ENCODE results near the gene CRIM1.
A peak's percentile ranks its signal among the peaks of the same experiment; 100 is the strongest.
"Not testable (repeated sequence)": the region's sequence is repeated elsewhere in the genome, so short reads cannot be mapped to it uniquely, and the experiment has no call there.

CRIM1 gene

DNA sequence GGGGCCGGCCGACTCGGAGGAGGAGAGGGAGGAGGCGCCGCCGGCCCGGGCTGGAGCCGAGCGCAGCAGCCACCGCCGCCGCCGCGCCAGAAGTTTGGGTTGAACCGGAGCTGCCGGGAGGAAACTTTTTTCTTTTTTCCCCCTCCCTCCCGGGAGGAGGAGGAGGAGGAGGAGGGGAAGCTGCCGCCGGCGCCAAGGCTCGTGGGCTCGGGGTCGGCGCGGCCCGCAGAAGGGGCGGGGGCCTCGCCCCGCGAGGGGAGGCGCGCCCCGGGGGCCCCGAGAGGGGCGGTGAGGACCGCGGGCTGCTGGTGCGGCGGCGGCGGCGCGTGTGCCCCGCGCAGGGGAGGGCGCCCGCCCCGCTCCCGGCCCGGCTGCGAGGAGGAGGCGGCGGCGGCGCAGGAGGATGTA is 316 bp downstream of the CRIM1 start:
- DNase-seq: no peak

DNA sequence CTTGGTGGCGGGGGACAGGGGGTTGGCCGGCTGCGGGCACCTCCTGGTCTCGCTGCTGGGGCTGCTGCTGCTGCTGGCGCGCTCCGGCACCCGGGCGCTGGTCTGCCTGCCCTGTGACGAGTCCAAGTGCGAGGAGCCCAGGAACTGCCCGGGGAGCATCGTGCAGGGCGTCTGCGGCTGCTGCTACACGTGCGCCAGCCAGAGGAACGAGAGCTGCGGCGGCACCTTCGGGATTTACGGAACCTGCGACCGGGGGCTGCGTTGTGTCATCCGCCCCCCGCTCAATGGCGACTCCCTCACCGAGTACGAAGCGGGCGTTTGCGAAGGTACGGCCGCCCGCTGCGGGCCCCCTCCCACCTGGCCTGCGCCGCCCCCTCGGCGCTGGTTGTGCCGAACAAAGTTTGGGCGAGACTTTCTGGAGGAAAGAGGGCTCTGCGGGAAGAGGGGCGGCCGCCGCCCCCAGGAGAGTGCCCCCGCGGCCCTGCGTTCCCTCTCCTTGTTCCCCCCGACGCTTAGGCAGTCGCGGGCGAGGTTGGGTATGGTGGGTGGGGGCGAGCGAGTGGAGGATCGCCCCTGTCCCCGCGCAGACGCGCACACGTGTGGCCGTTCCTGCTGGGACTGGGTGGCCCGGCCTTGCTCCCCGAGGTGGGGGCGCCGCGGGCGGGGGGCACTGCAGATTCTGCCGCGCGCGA is 866 bp downstream of the CRIM1 start:
- no peak for DNase-seq

DNA sequence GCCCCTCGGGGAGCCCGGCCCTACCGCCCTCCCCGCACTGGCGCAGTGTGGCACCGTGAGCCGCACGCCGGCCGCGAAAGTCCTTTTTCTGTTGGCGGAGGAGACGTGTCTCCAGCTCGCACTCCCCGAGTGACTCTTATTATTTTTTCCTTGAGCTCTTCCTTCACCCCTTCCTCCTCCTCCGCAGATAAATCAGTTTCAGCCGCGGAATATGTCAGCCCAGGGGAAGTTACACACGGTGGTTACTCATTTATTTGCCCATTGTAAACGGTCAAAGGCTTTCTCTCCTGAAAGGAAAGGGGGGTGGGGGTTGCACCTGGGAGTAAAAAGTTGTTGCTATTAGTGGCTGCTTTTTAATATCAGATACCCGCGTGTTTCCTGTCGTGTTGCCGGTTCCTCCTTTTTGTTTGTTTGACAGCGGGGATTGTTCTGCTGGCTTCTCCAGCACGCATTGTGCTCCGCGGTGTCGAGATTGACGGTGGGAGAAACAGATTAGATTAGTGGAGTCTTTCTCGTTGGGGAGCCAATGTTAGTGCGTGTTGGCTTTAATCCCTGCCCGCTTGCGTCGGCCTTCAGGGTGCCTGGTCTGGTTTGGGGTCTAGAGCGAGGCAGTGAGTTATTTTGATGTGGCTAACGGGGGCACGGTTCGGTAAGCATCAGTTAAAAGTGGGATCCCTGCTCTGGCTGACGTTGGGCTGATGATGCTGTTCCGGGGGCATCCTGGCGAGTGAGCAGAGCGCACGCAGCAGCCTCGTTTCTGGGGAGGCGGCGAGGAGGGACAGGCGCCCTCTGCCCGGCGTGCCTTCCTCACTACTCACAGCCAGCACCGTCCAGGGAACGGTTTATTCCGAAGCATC is 1.6 kb downstream of the CRIM1 start:
- DNase-seq: no peak

DNA sequence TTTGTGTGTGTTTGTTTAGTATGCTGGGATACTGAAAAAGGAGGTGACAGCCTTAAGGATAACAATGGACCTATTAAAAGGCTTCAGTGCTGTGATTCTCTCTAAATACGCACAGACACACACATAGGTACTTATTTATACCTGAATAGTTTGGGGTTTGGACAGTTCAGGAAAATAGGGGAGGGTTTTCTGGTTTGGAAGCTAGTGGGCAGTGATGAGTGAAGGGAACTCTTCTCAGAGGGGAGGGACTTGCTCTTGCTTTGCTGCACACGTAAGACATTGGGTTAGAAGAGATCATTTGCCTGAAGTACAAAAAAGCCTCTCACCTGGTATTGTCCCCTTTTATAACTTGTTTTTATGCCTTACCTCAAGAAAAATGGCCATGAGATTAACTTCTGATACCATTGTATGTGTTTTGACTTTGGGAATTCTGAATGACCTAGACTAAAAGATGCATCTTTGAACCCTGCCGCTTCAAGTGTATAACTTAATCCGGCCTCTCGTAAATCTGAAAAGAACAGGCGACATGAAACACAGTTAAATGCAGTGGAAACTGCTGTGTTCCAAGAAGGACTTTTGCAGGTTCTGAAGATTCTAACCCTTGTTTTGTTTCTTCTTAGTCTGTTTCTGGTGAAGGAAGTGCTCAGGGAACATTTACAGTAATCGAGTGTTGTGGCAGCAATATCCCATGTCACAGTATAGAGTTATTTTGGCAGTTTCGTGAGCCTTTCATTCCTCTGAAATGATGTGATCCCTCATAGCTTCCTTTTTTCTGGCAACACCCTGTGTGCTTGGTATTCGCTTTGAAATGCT is 2.5 kb downstream of the CRIM1 start:
- DNase-seq: peak; percentile 28

DNA sequence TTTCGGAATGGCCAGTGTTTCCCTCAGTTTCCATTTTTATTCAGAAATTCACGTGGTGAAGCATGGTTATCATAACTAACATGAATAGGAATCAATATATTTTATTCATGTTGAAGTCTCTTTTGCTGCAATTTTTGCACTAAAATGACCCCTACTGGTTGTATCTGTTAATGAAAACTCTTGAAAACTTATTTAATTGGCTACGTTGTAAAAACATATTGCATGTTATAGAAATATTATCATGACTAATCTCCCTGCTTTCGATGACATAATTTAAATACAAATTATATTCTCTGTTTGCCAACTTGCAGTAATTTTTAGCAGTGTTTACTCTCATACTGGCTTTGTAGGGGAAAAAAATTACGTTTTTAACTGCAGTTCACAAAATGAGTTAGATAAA is 3.5 kb downstream of the CRIM1 start:
- no peak for DNase-seq

DNA sequence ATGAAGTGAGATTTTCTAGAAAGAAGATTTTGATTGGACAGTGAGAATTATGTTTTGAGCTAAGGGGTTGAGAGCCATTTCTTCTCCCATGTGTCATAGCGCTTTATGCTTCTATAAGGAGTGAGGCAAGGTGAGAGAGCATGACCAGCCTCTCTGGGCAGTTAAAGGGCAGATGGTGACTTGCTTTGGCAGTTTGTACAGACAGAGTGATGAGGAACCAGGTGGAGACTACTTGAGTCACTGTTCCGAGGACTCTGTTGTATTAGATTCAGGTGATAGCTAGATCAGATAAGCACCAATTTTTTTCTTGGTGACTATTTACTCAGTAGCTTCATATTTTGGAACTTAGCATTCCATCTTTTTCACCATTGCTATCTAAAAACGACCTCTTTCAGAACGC is 4.5 kb downstream of the CRIM1 start:
- DNase-seq: no peak

DNA sequence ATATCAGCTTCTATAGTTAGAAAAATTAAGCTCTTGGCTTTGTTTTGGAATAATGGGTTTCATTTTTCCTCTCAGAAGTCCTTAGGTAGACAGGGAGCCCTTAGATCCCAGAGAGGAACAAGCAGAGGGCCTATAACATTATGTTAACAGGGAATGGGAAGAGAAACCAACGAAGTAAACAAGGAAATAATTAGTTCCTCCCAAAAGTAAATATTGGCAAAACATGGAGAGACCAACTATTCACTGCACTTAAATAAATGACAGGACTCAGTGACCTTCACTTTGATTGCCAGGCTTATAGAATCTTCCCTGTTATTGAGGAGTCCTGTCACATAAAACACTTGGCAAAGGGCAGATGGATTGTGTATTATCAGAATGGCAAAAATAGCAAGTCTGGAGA is 5.3 kb downstream of the CRIM1 start:
- no peak for DNase-seq

DNA sequence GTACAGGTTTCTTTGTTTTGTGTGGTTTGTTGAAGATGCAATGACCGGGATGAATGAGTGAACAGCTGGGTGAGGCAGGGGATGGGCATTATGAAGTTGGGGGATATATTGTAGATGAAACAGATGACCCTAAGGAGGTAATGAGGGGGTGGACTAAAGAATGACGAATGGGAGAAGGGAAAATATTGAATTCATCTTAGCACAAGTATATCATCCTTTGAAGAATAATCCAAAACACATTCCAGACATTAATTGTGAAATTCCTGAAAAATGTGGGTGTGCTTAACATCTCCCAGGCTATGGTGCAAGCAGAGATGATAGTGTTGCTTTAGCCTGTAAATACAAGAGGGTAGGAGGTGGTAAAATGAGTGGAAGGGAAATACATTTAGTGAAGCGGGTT is 5.8 kb downstream of the CRIM1 start:
- DNase-seq: no peak

DNA sequence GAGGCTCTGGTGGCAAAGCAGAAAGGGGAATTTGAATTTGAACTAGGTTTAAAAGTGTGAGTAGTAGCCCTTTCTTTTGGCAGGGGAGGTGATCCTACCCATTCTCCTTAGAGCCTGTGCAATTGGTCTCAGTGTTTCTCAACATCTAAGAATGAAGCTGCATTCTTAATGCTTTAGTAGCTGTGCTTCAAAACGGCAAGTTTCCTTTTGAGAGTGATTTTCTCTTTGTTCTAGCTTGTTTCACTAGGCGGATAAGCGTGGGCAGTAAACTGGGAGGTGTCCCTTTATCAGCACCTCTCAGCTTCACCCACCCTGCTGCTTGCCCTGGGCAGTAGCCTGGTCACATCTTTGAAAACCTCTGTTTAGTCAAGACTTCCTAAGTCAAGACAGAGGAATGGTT is 6.7 kb downstream of the CRIM1 start:
- no peak for DNase-seq

DNA sequence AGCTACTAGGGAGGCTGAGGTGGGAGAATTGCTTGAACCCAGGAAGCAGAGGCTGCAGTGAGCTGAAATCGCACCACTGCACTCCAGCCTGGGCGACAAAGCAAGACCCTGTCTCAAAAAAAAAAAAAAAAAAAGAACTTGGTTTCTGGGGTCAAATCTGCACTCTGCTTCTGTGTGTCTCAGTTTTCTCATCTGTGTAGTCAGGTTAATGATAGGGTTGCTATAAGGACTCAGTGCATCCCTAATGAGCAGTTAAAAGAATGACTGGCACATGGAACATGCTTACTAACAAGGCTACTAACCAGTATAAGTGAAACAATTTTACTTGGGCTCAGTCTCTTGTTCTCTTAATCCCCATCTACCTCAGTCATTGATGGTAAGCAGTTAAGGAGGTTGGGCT is 7.5 kb downstream of the CRIM1 start:
- DNase-seq: not testable (repeated sequence)

DNA sequence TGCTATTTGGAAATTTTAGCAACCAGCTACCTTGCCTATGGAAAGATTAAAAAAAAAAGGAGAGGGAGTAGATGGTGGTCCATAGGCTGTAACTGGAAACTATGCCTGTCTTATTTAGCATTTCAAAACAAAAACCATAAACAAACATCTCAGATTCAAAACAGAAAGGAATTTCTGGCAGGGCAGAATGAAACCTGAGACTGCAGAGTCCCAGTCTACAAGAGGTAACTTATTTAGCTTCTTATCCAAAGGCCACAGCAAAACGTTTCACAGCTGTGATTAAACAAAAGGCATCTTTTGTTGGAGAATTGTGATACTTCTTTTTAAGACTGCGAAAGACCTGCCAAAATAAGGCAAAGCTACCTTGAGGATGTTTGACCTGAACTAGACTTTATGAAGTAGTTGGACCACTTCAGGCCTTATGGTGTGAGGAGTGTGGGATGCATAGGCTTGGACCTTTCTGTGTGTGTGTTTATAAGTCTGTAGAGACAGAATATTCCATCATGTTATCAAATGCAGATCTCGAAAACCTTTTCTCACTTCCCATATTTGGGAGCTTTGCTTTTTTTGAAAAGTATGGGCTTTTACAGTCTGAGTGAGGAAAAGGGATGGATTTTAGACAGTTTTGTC is 11.0 kb downstream of the CRIM1 start:
- no peak for DNase-seq

DNA sequence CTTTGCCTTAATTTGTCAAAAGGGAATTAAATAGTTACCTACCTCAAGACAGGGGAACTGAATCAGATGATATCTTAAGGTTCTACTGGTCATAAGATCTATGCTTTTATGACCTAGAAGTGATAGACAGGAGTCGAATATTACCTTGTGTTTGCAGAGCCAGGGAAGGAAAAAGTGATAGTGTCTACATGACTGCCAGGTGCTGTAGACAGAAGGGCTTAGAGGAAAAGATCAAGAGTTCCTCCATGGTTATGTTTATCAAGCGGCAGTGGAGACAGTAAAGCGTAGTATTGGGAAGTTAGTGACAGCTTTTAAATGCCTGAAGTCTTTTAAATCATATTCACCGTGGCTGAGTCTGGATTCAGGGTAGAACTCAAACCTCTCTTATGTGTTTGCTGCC is 11.9 kb downstream of the CRIM1 start:
- no peak for DNase-seq

DNA sequence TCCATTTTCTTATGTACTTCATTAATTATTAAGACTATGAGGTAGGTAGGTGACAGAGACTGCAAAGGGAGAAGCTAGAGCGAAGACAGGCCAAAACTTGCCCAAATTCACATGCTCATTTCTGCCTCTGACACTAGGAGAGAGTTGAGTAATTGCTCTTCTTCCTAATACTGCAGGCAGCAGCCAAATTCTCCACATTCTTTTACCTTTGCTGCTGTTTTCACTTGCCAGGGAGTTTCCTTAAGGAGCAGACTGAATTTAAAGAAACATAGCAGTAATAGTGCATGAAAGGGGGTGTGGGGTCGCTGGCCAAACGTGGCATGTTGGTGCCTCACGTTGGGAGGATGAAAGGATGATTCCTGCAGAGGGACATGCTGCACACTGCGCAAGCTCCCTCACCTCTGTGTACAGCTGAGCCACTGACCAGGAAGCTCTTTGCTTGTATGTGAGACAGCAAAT is 12.3 kb downstream of the CRIM1 start:
- DNase-seq: no peak

DNA sequence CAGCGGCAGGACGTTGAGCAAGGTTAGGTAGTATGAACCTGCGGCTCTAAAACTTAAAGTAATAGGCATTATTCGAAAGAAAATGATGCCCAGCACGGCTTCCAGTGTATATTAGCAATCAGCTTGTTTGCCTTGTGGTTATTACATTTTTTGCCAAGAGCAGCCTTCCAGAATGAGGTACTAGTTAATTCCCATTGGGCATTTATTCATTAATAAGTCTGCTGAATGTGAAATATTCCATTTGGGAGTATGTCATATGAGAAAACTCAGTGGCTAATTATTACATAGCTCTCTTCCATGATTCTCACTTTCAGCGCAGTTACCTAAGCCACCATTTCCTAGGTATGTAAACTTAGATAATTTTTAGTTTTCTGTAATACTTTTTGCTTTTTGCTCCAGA is 12.9 kb downstream of the CRIM1 start:
- no peak for DNase-seq

DNA sequence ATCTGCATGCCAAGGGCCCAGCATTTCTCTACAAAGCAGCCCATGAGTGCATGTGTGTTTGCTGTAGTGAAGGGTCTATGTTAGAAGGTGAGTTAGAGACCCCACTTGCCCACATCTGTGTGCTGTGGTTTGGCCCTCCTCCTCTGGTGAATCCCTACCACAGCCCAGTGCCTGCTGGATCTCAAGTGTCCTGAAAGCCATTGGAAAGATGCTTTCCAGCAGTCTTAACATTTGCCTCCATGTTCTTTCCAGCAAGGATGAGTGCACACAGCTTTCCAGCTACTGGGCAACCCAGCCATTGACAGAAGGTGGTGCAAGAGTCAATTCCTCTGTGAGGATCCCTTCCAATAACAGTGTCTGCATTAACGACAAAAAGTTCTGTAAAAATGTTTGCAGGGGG is 13.6 kb downstream of the CRIM1 start:
- DNase-seq: no peak

DNA sequence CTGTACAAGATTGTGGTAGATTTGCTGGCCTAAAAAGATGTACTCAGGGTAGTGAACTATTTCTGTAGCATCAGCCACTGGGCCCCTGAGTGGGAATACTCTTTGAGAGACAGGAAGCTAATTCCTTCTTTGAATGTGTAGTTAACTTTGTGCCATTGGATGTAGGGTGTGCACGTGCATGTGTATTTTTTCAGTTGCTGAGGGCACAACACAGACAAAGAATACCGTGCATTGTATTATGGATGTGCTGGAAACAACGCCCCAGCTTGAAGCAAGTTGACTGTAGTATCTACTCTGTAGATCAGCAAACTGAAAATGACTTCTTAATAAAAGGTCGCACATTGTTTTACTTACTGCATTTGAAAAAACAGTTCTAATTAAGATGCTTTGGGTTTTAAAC is 14.1 kb downstream of the CRIM1 start:
- DNase-seq: no peak

DNA sequence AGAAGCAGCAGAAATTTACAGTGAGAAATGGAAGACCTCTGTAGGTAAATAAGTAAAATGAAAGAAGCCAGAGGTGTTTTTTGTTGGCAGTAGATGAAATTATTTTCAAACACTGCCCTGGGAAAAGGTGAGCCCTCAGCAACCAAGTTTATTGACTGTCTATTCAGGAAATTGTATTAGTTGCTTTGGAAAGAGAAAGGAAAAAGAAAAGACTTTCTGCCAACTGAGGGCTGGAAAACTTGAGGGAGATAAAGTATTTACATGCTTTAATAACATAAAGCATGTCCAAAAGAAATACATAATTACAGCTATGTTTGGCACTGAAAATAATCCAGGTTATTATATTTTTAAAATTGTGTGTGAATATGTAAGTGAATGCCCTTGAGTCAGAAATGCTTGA is 14.7 kb downstream of the CRIM1 start:
- DNase-seq: no peak

DNA sequence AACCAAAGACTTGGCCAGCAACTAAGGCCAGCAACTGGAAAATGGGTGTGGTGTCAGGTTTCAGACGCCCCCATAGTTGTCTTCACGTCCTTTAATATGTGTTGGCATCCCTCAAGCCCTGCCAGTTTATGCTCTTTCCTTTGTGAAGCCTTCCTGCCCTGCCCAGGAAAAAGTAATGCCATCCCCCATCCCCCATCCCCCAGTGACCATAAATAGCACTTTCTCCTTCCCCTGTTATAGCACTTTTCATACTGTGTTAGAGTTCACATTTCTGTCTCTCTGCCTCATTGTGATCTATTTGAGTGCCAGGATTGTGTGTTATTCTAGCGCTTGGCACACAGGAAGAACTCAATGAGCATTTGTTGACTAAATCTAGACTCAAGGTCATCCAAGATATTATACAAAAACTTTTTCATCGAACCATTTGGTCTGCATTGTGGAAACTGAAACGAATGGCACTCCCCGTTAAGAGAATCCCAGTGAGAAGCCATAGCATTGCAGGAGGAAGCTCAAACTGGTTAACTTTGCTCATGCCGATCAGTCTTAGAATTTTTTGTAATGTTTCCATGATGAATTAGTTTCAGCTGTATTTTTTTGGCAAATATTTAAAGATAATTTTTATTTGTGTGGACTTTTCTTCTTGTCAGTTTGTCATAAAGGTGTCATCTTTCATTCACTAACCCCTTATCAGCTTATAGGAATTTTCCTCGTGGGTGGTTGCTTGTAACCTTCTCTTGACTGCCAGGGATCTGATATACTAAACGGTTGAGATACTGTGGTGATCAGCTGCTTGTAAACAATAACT is 15.7 kb downstream of the CRIM1 start:
- no peak for DNase-seq

DNA sequence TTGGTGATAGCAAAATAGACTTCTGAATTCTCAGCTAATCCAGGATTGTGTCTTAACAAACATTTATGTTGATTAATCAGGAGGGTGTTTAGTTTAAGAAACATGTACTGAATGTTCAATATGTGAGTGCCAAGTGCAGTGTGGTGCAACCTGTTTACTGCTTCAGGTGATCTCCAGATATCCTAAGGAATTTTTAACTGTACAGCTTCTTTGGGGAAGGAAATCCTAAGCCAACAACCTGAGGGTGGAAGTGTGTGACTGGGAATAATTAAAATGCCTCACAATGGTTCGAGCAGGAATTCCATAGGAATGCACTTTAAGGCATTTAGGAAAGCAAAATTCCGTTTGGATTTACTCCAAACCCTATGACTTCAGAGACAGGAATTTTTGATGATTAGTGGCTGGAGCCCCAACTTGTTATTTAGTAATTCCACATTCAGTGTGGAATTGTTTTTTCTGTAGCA is 16.4 kb downstream of the CRIM1 start:
- no peak for DNase-seq

DNA sequence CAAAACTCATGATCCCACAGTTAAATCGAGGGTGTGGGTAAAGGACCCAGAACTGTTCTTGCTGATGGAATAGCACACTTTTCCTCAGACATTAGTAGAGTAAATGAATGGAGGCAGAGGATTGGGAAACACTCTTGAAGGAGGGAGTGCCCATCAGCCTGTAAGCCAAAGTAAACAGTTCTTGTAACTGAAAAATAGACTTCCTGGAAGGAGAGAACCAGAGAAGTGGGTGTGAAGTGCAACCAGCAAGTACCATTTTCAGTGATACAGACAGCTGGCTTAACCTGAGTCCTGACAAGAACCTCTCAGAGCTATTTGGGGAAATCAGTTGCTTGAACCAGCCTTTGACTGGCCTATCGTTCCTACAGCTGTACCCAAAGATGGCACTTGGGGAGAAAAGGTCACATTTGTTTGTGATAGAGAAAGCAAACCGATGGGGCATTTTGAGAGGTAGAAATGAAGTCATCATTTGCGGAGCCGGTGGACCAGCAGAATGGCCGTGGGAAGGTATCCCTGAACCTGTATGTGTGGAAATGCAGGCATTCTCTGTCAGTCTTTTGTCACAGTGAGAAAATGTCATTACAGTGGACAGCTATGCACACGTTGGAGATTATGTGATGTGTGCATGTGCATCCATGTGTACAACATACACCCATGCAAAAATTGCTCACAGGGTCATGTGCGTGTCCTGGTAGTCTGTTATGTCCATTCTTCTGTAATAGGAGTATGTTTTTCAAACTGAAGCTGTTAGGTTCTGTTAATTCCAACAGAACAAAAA is 17.8 kb downstream of the CRIM1 start:
- no peak for DNase-seq

DNA sequence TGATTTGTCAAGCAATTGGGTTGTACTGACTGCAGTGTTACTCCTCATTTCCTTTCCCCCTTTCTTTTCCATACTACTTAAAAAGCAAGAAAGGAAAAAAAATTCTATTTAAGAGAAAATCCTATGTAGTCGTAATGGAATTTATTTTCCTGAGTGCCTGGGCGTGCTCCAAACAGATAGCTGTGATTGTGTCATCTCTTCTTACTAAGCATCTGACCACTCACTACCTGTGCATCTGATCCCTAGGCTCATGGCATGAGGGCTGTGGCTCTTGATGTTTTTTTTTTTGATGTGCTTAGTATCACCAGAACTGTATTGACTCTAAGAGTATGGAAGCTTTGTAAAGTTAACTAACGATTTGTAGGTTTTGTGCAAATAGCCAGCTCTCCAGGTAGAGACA is 19.0 kb downstream of the CRIM1 start:
- DNase-seq: no peak

All from NCI-H2227 treated with DMSO at 0.1 percent for 48 hours (cell line).